Astrocyte of the cerebellum (primary cell): ENCODE data around the gene SMYD2.

ENCODE experiments used
- DNase-seq: peaks from one replicate; pipeline ENCODE4 v3.0.0-alpha.2; 2011; ENCODE audit warnings: low read depth
- H3K4me3 ChIP-seq: 2 replicates; pipeline ENCODE4 v1.5.1; 2011; ENCODE audit warnings: mild to moderate bottlenecking, low read depth, low read length, moderate library complexity
- in situ Hi-C: cut with HindIII; loops from 2 replicates; pipeline ENCODE4 v1.10.0; 2017; ENCODE audit warnings: low sequenced_read_pairs
- TF ChIP-seq, protein P1 (sequence below): IDR thresholded peaks from 2 replicates; pipeline ENCODE4 v1.5.1; 2012; ENCODE audit warnings: low read length, low read depth, moderate library complexity, mild to moderate bottlenecking; ENCODE audit errors: missing control alignments

Gene SMYD2

DNA sequence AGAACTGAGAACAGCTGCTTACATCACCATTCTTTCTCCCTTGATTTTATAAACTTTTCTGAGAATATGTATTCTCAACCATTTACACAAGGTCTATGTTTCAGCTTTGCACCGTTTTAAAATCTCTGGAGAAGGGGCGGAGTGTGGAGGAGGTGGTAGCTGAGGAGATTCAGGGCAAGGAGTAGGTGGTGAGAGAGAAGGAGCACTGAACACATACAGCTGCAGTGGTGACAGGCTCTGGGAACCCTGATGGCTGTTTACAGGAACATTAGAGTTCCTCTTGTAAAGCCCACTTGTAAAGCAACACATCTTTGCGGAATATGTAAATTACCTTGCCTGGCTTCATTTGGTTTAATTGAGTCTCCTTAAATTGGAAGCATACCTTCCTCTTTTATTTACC is 89.7 kb downstream of the SMYD2 start:
- TF ChIP-seq, protein P1, sequence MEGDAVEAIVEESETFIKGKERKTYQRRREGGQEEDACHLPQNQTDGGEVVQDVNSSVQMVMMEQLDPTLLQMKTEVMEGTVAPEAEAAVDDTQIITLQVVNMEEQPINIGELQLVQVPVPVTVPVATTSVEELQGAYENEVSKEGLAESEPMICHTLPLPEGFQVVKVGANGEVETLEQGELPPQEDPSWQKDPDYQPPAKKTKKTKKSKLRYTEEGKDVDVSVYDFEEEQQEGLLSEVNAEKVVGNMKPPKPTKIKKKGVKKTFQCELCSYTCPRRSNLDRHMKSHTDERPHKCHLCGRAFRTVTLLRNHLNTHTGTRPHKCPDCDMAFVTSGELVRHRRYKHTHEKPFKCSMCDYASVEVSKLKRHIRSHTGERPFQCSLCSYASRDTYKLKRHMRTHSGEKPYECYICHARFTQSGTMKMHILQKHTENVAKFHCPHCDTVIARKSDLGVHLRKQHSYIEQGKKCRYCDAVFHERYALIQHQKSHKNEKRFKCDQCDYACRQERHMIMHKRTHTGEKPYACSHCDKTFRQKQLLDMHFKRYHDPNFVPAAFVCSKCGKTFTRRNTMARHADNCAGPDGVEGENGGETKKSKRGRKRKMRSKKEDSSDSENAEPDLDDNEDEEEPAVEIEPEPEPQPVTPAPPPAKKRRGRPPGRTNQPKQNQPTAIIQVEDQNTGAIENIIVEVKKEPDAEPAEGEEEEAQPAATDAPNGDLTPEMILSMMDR: no peak
- in situ Hi-C loops: no loop called here
- no peak for DNase-seq
- no peak overlapping the region for H3K4me3 ChIP-seq

DNA sequence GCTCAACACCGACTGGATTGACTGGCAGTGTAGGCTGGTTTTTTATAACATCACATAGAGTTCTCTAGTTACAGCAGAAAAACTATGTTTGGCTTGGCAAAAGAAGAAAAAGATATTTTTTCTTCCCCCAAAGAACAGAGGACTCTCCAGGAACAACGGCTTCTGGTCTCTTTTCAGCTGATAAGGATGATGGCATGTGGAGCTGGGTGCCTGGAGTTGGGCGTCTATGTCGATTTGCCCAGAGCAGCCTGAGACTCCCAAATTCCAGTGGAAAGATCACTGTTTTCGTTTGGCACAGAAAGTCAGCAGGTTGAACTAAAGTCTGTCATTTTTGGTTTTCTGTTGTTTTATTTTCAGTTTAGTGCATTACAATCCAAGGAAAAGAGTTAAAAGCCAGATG is 91.1 kb downstream of the SMYD2 start:
- in situ Hi-C loops: no loop called here
- H3K4me3 ChIP-seq: no peak overlapping the region
- no peak for DNase-seq
- TF ChIP-seq, protein P1: no peak

DNA sequence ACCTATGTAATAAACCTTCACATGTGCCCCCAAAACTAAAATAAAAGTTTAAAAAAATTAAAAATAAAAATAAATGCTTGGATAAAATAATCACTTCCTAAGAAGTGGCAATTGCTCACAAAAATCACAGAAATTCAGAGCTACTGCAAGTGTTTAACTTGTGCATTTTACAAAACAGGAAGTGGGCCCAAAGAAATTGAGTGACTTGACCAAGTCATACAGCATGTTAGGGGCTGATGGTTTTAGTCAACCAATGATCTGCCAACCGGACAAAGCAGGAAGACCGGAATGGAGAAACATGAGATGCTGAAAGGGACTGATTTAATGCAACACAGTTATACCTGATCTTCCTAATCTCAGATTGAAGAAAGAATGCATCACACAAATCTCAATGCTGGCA is 96.5 kb downstream of the SMYD2 start:
- no peak overlapping the region for H3K4me3 ChIP-seq
- DNase-seq: no peak
- TF ChIP-seq, protein P1: no peak
- in situ Hi-C loops: no loop called here

DNA sequence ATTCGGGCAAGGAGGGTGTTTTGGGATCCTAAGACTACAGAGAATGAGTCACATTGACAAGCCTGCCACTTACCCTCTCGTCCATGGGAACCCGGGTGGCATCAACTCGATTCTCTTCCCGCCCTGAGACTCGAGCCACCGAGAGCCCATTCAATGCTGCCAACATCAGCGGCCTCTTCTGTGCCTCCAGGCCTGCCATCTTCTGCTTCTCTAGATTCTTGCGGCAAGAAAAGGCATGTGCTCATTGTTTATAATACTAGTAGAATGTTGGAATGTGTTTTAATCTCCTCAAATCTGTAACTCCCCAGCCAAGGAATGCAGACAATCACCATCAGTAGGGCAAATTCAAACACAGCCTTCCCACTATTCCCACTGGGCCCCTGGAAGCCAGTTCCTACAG is 96.9 kb downstream of the SMYD2 start:
- H3K4me3 ChIP-seq: no peak overlapping the region
- in situ Hi-C loops: no loop called here
- no peak for DNase-seq
- TF ChIP-seq, protein P1: no peak

DNA sequence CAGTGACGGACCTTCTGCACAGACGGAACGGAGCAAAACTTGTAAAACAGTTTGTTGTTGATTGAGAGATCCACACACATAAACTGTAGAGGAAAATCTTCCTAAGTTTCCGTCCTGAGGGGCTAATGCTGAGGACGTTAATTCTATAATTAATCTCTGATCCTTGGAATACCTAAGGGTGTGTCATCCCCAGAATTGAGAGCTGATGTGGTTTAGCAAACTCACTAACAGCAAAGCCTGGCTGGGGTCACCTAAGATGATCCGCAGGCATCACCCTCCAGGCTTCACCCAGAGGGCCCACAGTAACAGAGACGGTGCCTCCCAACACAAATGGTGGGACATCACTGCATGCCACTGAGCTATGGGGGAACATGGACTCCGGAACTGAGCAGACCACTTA is 97.5 kb downstream of the SMYD2 start:
- TF ChIP-seq, protein P1: no peak
- H3K4me3 ChIP-seq: no peak overlapping the region
- in situ Hi-C loops: no loop called here
- no peak for DNase-seq

DNA sequence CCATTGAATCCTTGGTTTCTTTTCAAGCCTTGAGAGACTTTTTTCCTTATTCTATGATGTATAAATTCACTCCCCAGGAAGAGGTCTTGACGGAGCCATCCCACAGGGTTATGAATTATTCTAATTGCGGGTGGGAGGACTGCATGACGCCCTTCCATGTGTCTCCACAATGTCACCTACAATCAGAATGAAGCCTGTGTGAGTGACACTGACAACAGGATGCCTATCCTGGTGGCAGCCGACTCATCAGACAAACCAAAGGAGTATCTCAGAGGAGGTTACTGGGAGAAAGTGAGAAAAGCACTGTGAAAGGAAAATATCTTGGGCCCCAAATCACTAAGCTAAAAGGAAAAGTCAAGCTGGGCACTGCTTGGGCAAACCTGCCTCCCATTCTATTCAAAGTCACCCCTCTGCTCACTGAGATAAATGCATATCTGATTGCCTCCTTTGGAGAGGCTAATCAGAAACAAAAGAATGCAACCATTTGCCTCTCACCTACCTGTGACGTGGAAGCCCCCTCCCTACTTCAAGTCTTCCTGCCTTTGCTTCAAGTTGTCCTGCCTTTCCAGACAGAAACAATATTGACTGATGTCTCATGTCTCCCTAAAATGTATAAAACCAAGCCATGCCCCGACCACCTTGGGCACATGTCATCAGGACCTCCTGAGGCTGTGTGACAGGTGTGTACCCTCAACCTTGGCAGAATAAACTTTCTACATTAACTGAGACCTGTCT is 98.4 kb downstream of the SMYD2 start:
- TF ChIP-seq, protein P1: no peak
- in situ Hi-C loops: no loop called here
- H3K4me3 ChIP-seq: no peak overlapping the region
- DNase-seq: no peak

DNA sequence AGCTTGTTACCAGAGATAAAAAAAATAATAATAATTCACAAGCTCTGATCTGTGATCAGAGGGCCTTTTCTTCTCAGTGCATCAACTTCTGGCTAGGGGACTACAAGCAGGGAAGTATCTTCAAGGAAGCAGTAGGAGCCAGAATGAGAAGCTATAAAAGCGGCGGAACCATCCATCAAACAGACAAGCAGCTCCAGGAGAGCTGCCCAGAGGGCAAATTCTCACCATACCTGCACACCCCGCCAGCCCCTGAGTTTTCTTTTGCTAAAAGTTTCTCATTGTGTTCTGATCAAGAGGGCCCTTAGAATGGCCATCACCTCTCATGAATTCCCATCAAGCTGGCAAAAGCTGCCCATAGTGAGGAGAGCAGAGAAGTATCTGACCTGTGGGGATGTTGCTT is 99.4 kb downstream of the SMYD2 start:
- DNase-seq: no peak
- in situ Hi-C loops: no loop called here
- TF ChIP-seq, protein P1: no peak
- no peak overlapping the region for H3K4me3 ChIP-seq
